HG02870 (cell line): ENCODE results near the gene SLIT3.

ENCODE experiments used
- ATAC-seq: cut with Tn5 transposase; IDR thresholded peaks from one replicate; pipeline ENCODE4 v1.9.1; 2021; ENCODE audit warnings: mild to moderate bottlenecking, moderate library complexity; ENCODE audit not compliant: unreplicated experiment

SLIT3 gene

GRCh38 chr5:169085636-169086035, 215.3 kb downstream of the SLIT3 start:
- no peak for ATAC-seq

DNA sequence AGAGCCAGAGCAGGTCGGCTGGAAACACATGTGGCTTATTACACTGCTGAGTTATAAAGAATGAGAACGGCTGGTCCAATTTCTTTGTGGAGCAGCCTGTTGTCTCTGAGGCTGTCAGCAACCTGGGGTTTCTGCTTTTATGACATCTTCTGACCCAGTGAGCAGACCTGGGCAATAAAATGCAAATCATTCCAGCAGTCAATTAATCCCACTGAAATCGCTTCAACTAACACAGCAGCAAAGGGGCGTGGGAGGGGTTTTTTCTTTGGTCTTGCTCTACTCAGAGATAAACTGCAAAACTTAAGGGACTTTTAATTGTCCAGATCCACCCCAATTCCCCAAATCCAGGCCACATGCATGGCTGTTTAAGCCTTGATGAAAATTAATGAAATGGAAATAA, 215.7 kb downstream of the SLIT3 start:
- ATAC-seq: no peak

DNA sequence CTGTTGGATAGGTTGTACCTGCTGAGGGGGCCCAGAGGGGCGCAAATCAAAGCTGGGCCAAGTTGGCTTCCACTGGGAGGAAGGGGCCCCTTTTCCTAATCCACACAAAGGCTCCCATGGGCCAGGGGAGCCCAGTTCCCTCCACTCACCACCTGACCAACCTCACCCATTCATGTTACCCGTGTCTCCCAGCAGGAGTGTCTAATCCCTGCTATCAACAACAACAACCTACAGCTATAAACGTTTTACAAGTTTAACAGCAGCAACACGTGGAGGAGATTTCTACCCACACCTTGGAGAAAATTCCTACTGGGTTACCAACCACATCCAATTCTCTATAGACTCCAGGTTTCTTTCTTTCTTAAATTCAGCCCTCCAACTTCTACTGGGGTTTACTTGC, 216.2 kb downstream of the SLIT3 start:
- ATAC-seq: no peak

- ATAC-seq: no peak
Measured at GRCh38 chr5:169083394-169084018, 217.4 kb downstream of the SLIT3 start.

- ATAC-seq: no peak
Measured at GRCh38 chr5:169081000-169081724, 219.8 kb downstream of the SLIT3 start.

- no peak for ATAC-seq
Measured at GRCh38 chr5:169080448-169080911, 220.5 kb downstream of the SLIT3 start.

DNA sequence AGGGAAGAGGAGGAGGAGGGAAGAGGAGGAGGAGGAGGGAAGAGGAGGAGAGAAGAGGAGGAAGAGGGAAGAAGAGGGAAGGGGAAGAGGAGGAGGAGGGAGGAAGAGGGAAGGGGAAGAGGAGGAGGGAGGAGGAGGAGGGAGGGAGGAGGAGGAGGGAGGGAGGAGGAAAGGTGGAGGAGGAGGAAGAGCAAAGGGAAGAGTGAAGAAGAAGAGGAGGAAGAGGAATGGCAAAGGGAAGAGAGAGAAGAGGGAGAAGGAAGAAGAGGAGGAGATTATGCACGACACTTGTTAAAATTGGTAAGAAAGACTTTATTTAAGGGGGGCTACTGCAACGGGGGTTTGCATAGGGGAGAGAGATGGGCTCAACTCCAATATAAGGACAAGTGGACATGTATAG, 221.2 kb downstream of the SLIT3 start:
- no peak for ATAC-seq

GRCh38 chr5:169074839-169075238, 226.1 kb downstream of the SLIT3 start:
- ATAC-seq: no peak

- ATAC-seq: no peak
Measured at GRCh38 chr5:169072233-169072632, 228.7 kb downstream of the SLIT3 start.

- ATAC-seq: no peak
Measured at GRCh38 chr5:169070413-169070812, 230.5 kb downstream of the SLIT3 start.

- no peak for ATAC-seq
Measured at GRCh38 chr5:169067751-169068173, 233.2 kb downstream of the SLIT3 start.

DNA sequence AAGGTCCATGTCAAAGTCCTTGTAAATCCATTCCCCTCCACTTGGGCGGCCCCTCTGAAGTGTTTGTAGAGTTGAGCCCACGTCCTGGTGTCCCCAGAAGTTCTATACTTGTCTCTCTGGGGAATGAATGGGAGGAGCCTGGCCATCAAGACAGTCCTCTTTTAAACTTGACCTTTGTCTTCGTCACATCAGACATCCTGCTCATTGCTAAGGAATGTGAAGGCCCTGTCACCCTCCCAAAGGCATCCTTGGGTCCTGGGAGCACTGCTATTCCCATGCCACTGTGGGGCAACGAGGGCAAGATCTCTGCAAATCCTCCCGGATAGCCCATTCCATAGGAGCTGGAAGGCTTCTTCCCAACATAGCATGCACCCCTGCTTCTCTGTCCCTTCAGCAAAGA, 235.5 kb downstream of the SLIT3 start:
- no peak for ATAC-seq

DNA sequence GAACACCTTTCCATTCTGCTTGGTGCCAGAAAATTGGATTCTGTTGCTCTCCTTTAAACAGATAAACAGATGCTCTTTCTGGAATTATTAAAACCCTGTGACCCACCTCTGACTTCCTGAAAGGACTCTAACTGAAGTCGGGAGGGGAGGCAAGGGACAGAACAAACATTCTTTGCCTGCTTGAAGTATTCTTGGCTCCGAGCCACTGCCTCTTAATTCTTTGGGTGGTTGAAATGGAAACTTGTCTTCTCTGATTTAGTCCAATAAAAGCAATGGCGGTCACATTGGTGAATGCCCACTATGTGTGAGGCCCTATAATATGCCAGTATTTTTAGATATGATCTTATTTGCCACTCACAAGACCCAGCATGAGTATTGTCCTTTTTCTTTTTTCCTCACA, 236.8 kb downstream of the SLIT3 start:
- ATAC-seq: no peak

DNA sequence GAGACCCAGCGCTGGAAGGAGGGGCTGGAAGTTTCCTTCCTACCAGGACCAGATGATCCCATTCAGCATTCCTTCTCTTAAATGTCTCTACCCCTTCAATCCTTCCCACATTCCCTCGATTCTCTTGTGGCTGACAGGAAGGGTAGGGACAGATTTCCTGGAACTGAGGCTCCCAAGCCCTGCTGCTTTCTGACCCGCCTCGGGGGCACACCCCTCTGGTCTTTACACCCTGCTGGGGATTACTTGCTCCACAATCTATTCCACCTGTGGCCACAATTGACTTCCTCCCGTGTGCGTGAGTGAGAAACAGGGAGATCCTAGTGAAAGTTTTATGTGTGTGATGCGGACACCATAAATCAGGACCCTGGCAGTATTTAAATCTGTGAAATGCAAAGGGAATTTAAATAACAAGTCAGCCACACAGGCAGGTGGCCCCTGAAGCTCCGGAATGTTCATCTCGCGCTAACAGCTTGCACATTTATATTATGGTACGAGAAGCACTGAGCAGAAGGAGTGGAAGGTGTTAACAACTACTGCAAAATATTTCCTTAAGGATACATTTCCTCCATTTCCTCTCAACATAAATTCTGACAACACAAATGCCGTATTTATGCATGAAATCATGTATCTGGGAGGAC, 237.5 kb downstream of the SLIT3 start:
- no peak for ATAC-seq

DNA sequence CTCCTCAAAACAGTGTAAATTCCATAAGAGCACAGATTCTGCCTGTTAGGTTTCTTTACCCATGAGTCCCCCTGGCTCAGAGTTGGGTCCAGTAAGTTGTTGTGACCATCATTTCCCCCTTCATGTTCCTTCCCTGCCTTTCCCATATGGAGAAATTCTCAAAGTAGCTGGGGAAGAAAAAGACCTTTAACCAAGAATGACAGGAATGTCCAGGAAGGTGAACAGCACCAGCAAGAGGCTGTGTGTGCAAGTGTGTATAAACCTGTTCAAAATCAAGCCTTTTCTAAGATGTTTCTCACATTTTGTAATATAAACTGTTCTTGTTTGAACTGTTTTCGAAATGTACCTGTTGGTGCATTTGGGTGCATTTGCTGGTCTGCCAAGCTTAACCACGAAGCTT, 238.2 kb downstream of the SLIT3 start:
- ATAC-seq: no peak

- no peak for ATAC-seq
Measured at GRCh38 chr5:169054506-169054905, 246.4 kb downstream of the SLIT3 start.

- no peak for ATAC-seq
Measured at GRCh38 chr5:169052207-169052606, 248.7 kb downstream of the SLIT3 start.

DNA sequence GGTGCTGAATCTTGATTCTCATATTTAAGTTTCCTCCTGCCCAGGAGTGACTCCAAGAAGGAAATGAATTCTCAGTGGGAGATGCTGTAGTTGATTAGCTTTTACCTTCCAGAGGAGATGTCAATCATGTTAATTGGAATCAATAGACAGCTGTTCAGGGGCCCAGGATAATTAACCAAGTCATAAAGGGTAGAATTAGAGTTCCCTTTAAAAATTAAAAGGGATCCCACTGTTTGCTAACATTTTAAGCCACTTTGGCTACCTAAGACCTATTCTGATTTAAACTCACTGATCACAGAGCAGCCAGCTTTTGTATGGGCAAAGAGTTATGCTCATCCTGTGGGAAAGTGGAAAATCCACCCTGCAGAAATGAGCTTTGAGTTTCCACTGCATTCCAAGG, 249.6 kb downstream of the SLIT3 start:
- no peak for ATAC-seq

DNA sequence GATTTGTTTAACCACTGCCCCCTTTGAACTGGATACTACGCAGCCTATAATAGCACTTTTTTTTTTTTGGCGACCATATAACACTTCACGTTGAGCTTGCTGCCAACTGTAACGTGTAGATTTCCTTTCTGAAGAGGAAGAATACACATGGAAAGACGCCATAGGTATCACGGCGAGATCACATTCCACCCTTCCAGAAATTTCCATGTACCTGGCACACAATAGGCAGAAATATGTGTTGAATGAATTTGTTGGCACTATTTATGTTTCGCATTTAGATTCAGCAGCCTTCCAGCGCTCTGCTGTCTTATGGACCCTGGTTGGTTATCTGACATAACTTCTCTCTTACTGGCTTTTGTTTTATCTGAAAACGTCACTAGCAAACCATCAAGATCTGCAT, 250.3 kb downstream of the SLIT3 start:
- ATAC-seq: no peak

GRCh38 chr5:169050146-169050571, 250.8 kb downstream of the SLIT3 start:
- ATAC-seq: no peak

DNA sequence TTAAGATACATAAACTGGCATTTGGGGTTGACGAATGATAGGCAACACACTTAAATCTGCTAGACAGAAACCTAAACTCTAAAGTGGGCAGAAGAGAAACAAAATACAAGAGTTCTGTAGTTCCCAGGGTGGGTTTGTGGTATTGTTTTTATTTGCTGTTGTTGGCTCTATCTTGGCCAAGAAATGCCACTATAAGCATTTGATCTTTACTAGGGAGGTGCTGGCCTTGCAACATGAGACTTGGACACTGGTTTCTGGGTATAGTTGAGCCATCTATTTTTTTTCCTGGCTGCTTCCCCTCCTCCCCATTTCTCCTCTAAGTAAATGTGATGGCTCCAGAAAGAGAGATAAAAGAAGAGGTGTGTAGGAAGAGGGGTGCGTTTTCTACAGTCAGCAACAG, 251.2 kb downstream of the SLIT3 start:
- ATAC-seq: no peak
